Stimulated activated CD8-positive, alpha-beta memory T cell treated with anti-CD3 and anti-CD28 coated beads, Interleukin-15, amount 100 ng/mL, for 48 hours (primary cell): ENCODE measurements around the gene SLC25A38.
"Not testable (repeated sequence)": the region's sequence is repeated elsewhere in the genome, so short reads cannot be mapped to it uniquely, and the experiment has no call there.

Experiments used
- DNase-seq, 2 donors: peaks; one replicate each; pipeline ENCODE4 v3.0.0-alpha.2; 2020; ENCODE audit warnings: low read depth in 2 of 2

The SLC25A38 gene

GRCh38 chr3:39407259-39407629 lies 24.1 kb downstream of the SLC25A38 start:
- DNase-seq: no peak

GRCh38 chr3:39407773-39408492 lies 24.8 kb downstream of the SLC25A38 start:
- DNase-seq: no peak

- DNase-seq: no peak
Measured at GRCh38 chr3:39408493-39409372, 25.6 kb downstream of the SLC25A38 start.

- DNase-seq: no peak
Measured at GRCh38 chr3:39409514-39410136, 26.5 kb downstream of the SLC25A38 start.

GRCh38 chr3:39410893-39411292 lies 27.7 kb downstream of the SLC25A38 start:
- no peak for DNase-seq

- no peak for DNase-seq
Measured at GRCh38 chr3:39412668-39413260, 29.6 kb downstream of the SLC25A38 start.

GRCh38 chr3:39413691-39414420 lies 30.7 kb downstream of the SLC25A38 start:
- DNase-seq: no peak

- DNase-seq: no peak
Measured at GRCh38 chr3:39414421-39414907, 31.3 kb downstream of the SLC25A38 start.

GRCh38 chr3:39415302-39415701 lies 32.1 kb downstream of the SLC25A38 start:
- DNase-seq: not testable (repeated sequence)

GRCh38 chr3:39415983-39416382 lies 32.8 kb downstream of the SLC25A38 start:
- no peak for DNase-seq

- not testable (repeated sequence) for DNase-seq
Measured at GRCh38 chr3:39416998-39417397, 33.8 kb downstream of the SLC25A38 start.

- DNase-seq: not testable (repeated sequence)
Measured at GRCh38 chr3:39418556-39419225, 35.5 kb downstream of the SLC25A38 start.

- no peak for DNase-seq
Measured at GRCh38 chr3:39419742-39420315, 36.7 kb downstream of the SLC25A38 start.

GRCh38 chr3:39420543-39420942 lies 37.4 kb downstream of the SLC25A38 start:
- no peak for DNase-seq

- DNase-seq: no peak
Measured at GRCh38 chr3:39423436-39423970, 40.3 kb downstream of the SLC25A38 start.

GRCh38 chr3:39426312-39426711 lies 43.1 kb downstream of the SLC25A38 start:
- DNase-seq: no peak

GRCh38 chr3:39427506-39427905 lies 44.3 kb downstream of the SLC25A38 start:
- DNase-seq: no peak

GRCh38 chr3:39428745-39429201 lies 45.6 kb downstream of the SLC25A38 start:
- DNase-seq: no peak

- no peak for DNase-seq
Measured at GRCh38 chr3:39429466-39429865, 46.3 kb downstream of the SLC25A38 start.

- no peak for DNase-seq
Measured at GRCh38 chr3:39432342-39432741, 49.2 kb downstream of the SLC25A38 start.
